Kidney epithelial cell (primary cell): ENCODE measurements around the gene DGKG. TPM values are rescaled to one million over a fixed set of nuclear protein-coding genes. Genes with fewer than 3 reads are reported as not detected.

Experiments
- DNase-seq: peaks from one replicate; pipeline ENCODE4 v3.0.0-alpha.2; 2010; ENCODE audit warnings: low read depth
- H3K27me3 ChIP-seq: 2 replicates; pipeline ENCODE4 v1.6.0; 2011; ENCODE audit warnings: low read length; ENCODE audit not compliant: control insufficient read depth, insufficient read depth
- H3K36me3 ChIP-seq: 2 replicates; pipeline ENCODE4 v1.5.1; 2011; ENCODE audit warnings: low read length; ENCODE audit not compliant: control insufficient read depth, insufficient read depth
- H3K4me3 ChIP-seq: 2 replicates; pipeline ENCODE4 v1.5.1; 2011; ENCODE audit warnings: low read depth, mild to moderate bottlenecking, control low read depth, low read length
- CTCF ChIP-seq: IDR thresholded peaks from 2 replicates; pipeline ENCODE4 v1.5.1; 2011; ENCODE audit warnings: mild to moderate bottlenecking, moderate library complexity, low read length, control low read depth, inconsistent platforms; ENCODE audit not compliant: insufficient read depth, poor library complexity, severe bottlenecking
- total RNA-seq: library from RNA; depleted of rRNA; stranded (reverse); fragments of >200 nt; gene quantifications from 2 replicates; pipeline ENCODE4 v1.2.3, GENCODE V29; 2015

Gene DGKG
- total RNA-seq, 1 donor from 2014 or later = 0.04 TPM

DNA sequence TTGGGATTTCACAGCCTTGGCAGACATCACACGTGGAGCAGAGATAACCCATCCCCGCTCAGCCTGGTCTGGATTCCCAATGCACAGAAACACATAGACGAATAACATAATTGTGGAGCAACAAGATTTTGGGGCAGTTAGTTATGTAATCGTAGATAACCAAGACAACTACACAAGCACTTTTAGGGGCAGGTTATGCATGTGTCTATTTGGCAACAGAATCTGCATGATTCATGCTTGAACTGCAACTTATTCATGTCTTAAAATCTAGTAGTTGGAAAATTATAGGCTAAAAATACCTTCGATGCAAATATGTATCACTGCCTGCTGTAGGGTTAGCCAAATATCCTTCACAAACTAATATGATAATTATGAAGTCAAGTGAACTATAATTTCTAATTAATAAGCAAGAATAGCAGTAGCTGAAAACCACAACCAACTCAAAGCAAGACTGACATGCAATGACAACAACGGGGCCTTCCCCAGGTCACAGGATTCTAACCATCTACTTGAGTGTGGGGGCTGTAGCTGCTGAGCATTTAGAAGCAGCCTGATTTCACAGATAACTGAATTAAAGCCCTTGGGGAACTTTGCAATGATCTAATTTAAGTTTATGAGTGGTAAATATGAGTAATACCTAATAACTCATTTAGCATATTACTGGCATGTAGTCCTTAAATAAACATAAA, 31.1 kb downstream of the DGKG start:
- H3K27me3 ChIP-seq = no peaks in the 10 kb centered on the region
- no peaks in the 10 kb centered on the region for H3K36me3 ChIP-seq
- no peak overlapping the region for H3K4me3 ChIP-seq
- DNase-seq = no peak
- TF ChIP-seq CTCF = no peak

GRCh38 chr3:186329589-186329988, 32.4 kb downstream of the DGKG start:
- H3K36me3 ChIP-seq = no peaks in the 10 kb centered on the region
- DNase-seq = no peak
- H3K4me3 ChIP-seq = no peak overlapping the region
- no peaks in the 10 kb centered on the region for H3K27me3 ChIP-seq
- TF ChIP-seq CTCF = no peak

DNA sequence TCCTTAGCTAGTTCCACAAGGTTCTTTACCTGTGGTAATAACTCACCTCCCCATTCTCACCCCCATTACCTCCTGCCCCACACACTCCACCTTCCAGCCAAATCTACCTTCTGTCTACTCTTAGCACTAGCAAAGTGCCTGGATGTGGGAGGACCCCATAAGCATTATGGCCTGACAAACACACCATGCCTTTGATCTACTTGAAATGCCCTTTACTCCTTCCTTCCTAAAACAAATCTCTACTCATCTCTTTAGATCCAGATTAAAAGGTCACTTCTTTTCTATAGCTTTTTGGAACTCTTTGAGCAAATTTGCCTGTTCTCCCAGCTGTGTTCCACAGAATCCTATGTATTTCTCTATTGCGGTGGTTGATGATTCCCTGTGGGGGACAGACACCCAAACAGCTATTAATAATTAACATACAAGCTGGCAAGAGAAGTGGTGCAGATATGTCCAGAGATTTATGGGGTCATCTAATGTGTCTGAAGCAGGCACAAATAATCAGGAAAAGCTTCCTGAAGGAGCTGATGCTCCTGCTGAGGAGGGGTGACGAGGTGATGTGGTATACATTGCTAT, 34.0 kb downstream of the DGKG start:
- Histone ChIP-seq H3K36me3 (no peaks in the 10 kb centered on the region), H3K4me3 (no peak overlapping the region), H3K27me3 (no peaks in the 10 kb centered on the region)
- no peak for TF ChIP-seq CTCF
- DNase-seq = no peak

DNA sequence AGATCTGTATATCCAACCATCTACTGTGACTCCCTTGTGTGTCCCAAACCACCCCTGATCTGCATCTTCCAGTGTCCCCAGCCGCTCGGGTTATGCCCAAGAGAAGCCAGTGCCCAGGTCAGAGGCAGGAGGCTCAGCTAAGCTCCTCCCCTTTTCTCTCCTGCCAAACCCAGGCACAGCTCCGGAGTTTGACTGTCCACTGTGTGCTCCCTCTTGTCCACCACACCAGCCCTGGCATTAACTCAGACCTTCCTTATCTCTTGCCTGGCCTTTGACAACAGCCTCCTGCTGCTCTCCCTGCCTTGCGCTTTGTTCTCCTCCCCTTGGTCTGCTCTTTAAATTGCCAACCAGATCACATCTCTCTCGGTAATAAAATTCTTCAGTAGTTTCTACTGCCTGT, 39.3 kb downstream of the DGKG start:
- TF ChIP-seq CTCF = no peak
- Histone ChIP-seq H3K36me3 (no peaks in the 10 kb centered on the region), H3K4me3 (no peak overlapping the region), H3K27me3 (no peaks in the 10 kb centered on the region)
- no peak for DNase-seq

DNA sequence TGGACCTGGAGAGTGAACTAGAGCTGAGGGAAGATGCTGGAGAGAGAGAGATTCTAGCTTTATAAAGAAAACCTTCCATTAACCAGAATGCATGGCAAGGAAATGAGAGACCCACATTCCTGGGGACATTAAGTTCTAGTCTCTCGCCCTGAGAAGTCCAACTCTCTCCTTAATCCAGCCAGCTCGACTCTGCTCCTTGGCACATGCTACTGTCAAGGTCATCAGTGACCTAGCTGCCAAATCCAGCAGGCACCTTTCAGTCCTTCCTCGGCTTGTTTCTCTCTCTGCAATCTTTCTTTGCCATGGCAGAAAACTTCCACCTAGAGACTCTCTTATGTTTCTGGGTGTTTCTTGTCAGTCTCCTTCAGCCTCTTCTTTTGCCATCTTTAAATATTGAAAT, 40.3 kb downstream of the DGKG start:
- no peak for TF ChIP-seq CTCF
- DNase-seq = no peak
- H3K36me3 ChIP-seq = no peaks in the 10 kb centered on the region
- no peaks in the 10 kb centered on the region for H3K27me3 ChIP-seq
- H3K4me3 ChIP-seq = no peak overlapping the region

DNA sequence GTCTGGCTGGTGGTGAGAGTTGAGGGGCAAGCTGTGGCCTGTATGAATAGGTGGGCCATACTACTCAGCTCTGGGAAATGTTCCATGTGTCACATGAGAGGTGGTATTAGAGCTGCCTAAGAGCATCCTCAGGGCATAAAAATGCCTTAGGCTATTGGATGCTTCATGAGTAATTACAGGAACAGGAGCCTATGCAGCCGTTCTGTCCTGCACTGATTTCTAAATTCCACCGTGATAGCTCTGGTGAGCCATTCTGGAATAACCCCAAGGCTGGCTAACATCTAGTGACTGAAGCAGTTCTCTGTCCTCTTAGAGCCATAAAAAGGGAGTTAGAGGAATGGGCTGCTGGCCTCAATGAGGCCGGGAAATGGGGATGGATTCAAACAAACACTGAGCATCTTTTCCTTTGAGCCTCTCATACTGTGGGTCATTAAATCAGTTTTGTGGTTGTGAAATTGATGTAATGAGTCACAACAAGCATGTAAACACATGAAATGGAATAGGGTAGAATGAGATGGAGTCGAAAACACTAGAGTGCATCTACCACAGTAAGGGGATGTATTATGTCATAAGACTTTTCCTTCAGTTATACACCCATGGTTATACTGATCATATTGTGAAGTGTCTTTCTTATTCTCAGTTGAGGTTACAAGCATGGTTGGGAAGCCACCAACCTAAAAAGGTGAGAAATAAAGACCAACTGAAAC, 41.0 kb downstream of the DGKG start:
- H3K36me3 ChIP-seq = no peaks in the 10 kb centered on the region
- no peak for DNase-seq
- no peak overlapping the region for H3K4me3 ChIP-seq
- no peaks in the 10 kb centered on the region for H3K27me3 ChIP-seq
- TF ChIP-seq CTCF = no peak
